Hepatocyte (in vitro differentiated cells): ENCODE measurements around the gene RAB42.

Experiments
- CTCF ChIP-seq: fragments of 200-600 bp; sonication (generic); IDR thresholded peaks from 2 replicates; pipeline ENCODE4 v1.5.1; 2016; ENCODE audit warnings: antibody characterized with exemption, mild to moderate bottlenecking; ENCODE audit not compliant: poor library complexity
- EZH2phosphoT487 ChIP-seq: fragments of 200-600 bp; sonication (generic); IDR thresholded peaks from one replicate; pipeline ENCODE4 v1.6.1; 2018; ENCODE audit warnings: antibody characterized with exemption, mild to moderate bottlenecking, low read depth, moderate library complexity; ENCODE audit not compliant: unreplicated experiment, severe bottlenecking

- TF ChIP-seq EZH2phosphoT487, result no peak
- TF ChIP-seq CTCF, result no peak
These were observed 12.9 kb downstream of the RAB42 start for GRCh38 chr1:28604962-28605361.
